ENCODE results near the gene CELF4.

The CELF4 gene

DNA sequence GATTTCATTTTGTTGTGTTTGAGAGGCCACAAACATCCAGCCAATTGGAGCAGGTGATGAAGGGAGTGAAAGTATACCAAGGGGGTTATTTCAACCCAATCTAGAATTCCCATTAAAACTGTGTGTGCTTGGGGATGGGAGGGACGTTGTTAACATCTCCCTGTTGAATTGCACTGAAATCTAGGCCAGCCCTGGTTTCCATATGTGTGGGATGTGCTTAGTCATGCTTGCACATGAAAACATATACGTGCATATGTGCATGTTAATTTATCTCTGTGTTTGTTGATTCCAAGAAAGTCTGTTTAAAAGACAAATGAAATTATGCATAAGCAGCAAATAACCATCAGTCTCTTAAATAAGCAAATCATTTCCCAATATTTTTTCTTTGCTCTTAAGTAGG lies 5.6 kb downstream of the CELF4 start:
- no peak overlapping the region for H3K4me3 ChIP-seq (ENCODE audit: low read depth, low read length)
- no peak for DNase-seq (ENCODE audit: low read depth)
- TF ChIP-seq, protein P1, sequence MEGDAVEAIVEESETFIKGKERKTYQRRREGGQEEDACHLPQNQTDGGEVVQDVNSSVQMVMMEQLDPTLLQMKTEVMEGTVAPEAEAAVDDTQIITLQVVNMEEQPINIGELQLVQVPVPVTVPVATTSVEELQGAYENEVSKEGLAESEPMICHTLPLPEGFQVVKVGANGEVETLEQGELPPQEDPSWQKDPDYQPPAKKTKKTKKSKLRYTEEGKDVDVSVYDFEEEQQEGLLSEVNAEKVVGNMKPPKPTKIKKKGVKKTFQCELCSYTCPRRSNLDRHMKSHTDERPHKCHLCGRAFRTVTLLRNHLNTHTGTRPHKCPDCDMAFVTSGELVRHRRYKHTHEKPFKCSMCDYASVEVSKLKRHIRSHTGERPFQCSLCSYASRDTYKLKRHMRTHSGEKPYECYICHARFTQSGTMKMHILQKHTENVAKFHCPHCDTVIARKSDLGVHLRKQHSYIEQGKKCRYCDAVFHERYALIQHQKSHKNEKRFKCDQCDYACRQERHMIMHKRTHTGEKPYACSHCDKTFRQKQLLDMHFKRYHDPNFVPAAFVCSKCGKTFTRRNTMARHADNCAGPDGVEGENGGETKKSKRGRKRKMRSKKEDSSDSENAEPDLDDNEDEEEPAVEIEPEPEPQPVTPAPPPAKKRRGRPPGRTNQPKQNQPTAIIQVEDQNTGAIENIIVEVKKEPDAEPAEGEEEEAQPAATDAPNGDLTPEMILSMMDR (IDR thresholded peaks at IDR 0.05; ENCODE audit: low read depth, low read length, missing control alignments) = no peak

DNA sequence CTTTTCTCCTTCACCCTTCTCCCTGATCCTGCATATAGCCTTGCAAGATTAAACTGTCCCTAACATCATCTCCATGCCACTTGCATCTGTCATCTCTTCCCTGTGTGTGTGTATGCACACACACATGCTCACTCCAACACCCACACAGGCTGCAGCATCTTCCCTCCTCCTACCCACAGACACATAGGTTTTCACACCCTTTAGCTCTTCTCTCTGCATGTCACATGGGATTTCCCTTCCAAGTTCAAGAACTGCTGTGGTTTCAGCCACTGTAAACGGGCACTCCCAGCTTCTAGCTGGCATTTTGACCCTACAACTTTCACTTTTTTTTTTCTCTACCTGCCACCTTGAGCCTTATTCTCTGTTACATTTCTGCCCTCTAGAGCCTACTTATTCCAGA lies 6.4 kb downstream of the CELF4 start:
- DNase-seq (ENCODE audit: low read depth) = no peak
- no peak overlapping the region for H3K4me3 ChIP-seq (ENCODE audit: low read depth, low read length)
- TF ChIP-seq, protein P1 (IDR thresholded peaks at IDR 0.05; ENCODE audit: low read depth, low read length, missing control alignments) = no peak

DNA sequence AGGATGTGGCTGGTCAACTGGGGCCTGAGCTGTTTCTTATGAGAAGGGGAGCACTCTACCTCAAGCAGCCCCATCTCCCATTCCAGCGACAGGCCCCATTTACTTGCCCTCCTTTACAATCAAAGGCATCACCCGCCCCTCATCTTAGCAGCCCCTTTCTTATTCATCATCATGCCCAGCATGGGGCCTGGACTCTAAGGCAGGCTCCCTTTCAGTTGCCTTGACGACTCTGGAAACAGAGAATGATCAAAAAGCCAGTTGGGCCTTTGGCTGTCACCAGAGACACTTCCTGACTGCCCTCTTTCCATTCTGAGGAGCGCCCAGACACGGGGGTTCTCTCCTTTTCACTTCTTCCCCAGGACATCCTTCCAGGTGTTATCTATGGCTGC lies 11.2 kb downstream of the CELF4 start:
- TF ChIP-seq, protein P1 (IDR thresholded peaks at IDR 0.05; ENCODE audit: low read depth, low read length, missing control alignments) = no peak
- H3K4me3 ChIP-seq (ENCODE audit: low read depth, low read length) = no peak overlapping the region
- DNase-seq (ENCODE audit: low read depth) = no peak

DNA sequence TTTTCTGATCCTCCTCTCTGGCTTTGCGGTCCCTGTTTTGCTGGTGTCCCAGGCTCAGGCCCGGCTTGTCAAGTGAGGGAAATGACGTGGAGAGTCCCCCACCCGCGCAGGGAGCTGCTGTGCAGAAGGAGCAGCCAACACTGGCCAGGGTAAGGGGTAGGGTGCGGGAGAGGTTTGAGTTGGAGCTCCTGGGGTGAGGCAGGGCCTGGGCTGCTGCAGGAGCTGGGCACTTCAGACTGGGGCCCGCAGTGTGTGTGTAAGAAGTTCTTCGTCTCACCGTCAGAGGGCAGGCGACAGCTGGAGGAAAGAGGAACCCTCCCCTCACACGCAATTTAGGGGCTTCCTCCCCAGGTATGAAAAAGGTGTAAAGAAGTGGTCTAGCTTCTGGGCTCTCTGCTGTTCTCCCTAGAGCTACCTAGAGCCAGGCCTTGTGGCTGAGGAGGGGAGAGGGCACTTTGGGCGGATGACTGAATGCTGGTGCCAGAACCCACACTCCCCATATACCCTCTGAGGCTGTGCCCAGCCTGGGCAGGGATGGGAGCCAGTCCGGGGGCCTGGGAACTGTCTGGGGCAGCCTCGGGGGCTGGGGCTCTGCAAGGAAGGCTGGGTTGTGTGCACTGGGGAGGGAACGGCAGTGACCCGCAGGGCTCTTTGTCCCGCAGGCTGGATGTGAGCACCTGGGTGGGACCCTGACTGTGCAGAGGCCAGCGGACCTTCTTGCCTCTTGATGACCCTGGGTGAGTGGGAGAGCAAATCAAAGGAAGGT lies 11.8 kb downstream of the CELF4 start:
- no peak overlapping the region for H3K4me3 ChIP-seq (ENCODE audit: low read depth, low read length)
- TF ChIP-seq, protein P1 (IDR thresholded peaks at IDR 0.05; ENCODE audit: low read depth, low read length, missing control alignments) = peak; percentile 46
- DNase-seq (ENCODE audit: low read depth) = no peak

DNA sequence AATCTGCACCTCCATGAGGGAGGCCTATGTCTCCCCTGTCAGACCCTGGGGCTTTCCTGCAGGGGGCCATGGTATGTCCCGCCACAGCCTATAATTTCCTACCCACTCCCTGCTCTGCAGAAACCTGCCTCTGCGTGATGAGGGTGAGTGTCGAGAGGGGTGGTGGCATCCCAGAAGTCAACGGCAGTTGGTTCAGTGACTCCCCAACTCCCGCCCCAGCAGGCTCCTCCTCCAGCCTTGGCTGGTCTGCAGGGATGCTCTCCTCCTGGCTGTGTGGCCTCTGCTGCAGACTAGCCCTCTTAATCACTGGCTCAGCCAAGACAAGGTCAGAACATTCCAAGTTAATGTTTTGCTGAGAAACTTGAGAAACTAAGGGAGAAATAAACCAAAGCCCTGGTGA lies 13.3 kb downstream of the CELF4 start:
- DNase-seq (ENCODE audit: low read depth) = no peak
- TF ChIP-seq, protein P1 (IDR thresholded peaks at IDR 0.05; ENCODE audit: low read depth, low read length, missing control alignments) = no peak
- H3K4me3 ChIP-seq (ENCODE audit: low read depth, low read length) = no peak overlapping the region

DNA sequence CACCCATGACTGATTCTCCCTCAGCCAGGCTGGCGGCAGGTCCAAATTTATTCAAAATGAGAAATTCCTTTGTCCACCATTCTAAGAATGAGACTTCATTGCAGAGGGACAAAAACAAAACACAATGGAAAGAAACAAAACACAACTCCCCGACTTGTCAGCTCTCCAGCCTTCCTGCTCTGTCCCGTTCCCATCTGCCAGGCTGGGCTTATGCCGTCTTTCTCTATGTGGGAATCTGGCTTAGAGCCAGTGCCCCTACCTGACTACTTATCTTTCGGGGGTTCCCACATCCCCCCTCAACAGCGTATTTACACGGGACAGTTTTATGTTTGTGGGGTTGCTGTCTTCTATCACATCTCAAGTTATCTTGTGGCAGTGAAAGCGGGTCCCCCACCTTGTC lies 13.8 kb downstream of the CELF4 start:
- no peak for DNase-seq (ENCODE audit: low read depth)
- TF ChIP-seq, protein P1 (IDR thresholded peaks at IDR 0.05; ENCODE audit: low read depth, low read length, missing control alignments) = no peak
- no peak overlapping the region for H3K4me3 ChIP-seq (ENCODE audit: low read depth, low read length)

DNA sequence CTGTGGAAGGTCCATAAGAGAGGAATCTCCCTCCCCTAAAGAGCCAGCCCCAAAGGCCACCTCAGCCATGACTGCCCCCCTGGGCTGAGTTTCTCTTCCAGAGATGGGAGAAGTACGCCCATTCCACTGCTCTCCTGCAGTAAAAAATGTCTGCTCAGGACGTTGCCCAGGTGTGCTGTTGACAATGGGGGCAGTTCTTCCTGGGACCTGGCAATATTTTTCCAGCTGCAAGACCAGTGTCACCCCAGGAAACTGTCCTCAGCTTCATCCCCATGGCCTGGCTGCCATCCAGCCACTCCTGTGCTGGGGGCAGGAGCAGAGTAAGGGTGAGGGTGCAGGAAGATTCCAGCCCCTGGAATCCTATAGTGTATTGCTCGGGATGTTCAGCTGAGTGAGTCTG lies 14.3 kb downstream of the CELF4 start:
- TF ChIP-seq, protein P1 (IDR thresholded peaks at IDR 0.05; ENCODE audit: low read depth, low read length, missing control alignments) = no peak
- H3K4me3 ChIP-seq (ENCODE audit: low read depth, low read length) = no peak overlapping the region
- no peak for DNase-seq (ENCODE audit: low read depth)

Measured in GM12864 (cell line).